ENCODE measurements around the gene OSTC.
"Not testable (repeated sequence)": the region's sequence is repeated elsewhere in the genome, so short reads cannot be mapped to it uniquely, and the experiment has no call there.

Gene OSTC

GRCh38 chr4:108649863-108650211, 562 bp upstream of the OSTC start:
- no peak for DNase-seq

GRCh38 chr4:108651014-108651791, 804 bp downstream of the OSTC start:
- no peak for DNase-seq

- no peak for DNase-seq
These were observed 12.2 kb downstream of the OSTC start for GRCh38 chr4:108662629-108663028.

GRCh38 chr4:108674356-108674977, 24.1 kb downstream of the OSTC start:
- DNase-seq = no peak

- DNase-seq = no peak
These were observed 31.0 kb downstream of the OSTC start for GRCh38 chr4:108681321-108681809.

GRCh38 chr4:108683479-108683878, 33.1 kb downstream of the OSTC start:
- no peak for DNase-seq

- no peak for DNase-seq
These were observed 34.8 kb downstream of the OSTC start for GRCh38 chr4:108685036-108685686.

GRCh38 chr4:108690738-108691137, 40.3 kb downstream of the OSTC start:
- DNase-seq = no peak

GRCh38 chr4:108693211-108693610, 42.8 kb downstream of the OSTC start:
- no peak for DNase-seq

GRCh38 chr4:108693819-108694218, 43.4 kb downstream of the OSTC start:
- no peak for DNase-seq

GRCh38 chr4:108694423-108694822, 44.0 kb downstream of the OSTC start:
- no peak for DNase-seq

GRCh38 chr4:108695062-108695461, 44.7 kb downstream of the OSTC start:
- no peak for DNase-seq

- no peak for DNase-seq
These were observed 45.8 kb downstream of the OSTC start for GRCh38 chr4:108696160-108696559.

GRCh38 chr4:108700081-108700757, 49.8 kb downstream of the OSTC start:
- no peak for DNase-seq

- no peak for DNase-seq
These were observed 52.6 kb downstream of the OSTC start for GRCh38 chr4:108702960-108703359.

GRCh38 chr4:108703370-108703769, 53.0 kb downstream of the OSTC start:
- no peak for DNase-seq

GRCh38 chr4:108703966-108704365, 53.6 kb downstream of the OSTC start:
- DNase-seq = no peak

- DNase-seq = no peak
These were observed 55.9 kb downstream of the OSTC start for GRCh38 chr4:108706289-108706688.

- no peak for DNase-seq
These were observed 58.8 kb downstream of the OSTC start for GRCh38 chr4:108709234-108709633.

- no peak for DNase-seq
These were observed 59.3 kb downstream of the OSTC start for GRCh38 chr4:108709722-108710121.

GRCh38 chr4:108710578-108710977, 60.2 kb downstream of the OSTC start:
- DNase-seq = not testable (repeated sequence)

GRCh38 chr4:108714880-108715279, 64.5 kb downstream of the OSTC start:
- DNase-seq = no peak

GRCh38 chr4:108716340-108716739, 65.9 kb downstream of the OSTC start:
- no peak for DNase-seq

All from stimulated activated CD4-positive, alpha-beta T cell treated with anti-CD3 and anti-CD28 coated beads, Interleukin-2, amount 100 ng/mL, for 24 hours (primary cell).